ENCODE results near the gene BCL6.

BCL6 gene

DNA sequence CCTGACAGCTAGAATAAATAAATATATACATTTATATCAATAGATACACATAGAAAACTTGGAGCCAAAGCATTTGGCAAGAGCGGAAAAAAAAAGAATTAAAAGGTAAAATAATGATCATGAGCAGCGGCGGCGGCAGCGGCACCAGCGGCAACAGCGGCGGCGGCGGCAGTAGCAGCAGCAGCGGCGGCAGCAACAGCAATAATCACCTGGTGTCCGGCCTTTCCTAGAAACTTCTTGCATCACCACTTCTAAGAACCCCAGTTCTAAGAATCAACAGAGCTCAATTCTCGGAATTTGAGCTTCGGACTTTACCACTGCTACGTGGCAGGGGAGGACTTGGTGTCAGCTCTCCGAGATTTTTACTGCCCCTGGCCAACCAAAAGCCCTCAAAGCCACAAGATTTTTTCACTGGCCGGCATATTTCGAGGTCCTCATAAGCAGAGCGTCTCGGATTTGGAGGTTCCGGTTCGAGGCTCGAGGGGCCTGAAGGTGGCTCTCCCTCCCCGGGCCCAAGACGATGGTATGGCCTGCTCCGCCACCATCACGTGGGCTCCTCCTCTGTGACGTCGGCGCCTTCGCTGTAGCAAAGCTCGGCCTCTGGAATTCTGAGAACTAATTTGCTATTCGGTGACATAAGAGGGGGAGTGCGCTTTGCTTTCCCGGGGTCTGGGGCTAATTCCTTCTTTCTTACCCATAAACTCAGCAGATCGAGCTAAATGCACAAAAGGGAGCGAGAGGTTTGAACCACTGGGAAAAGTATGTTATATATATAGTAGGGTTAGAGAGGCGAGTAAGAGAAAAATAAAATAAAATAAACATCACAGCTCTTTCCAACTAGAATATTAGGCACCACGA is at the start of gene BCL6:
TSS of gene BCL6 (minus strand) at position 268 of the 858 bp plus-strand sequence. CDS start 11,775 bp downstream, outside the sequence.
- DNase-seq (ENCODE audit: low spot score), result peak; percentile 88

DNA sequence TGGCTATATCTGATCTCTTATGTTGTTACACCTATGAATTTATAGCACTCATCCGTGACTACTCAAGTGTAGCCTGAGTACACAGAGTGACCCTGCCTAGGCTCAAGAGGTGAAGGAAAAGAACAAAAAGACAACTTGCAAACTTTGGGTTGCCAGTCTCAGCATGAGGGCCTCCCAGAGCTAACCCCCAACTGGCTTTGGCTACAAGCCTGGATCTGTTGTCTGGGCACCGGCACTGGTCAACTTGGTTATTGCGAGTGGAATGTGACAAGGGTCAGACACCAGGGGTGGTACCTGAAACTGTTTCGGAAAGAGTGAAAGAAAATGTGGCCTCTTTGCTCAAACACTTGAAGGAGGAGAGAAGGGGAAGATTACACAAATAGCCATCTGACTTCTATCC is 49.5 kb upstream of the BCL6 start:
- DNase-seq (ENCODE audit: low spot score), result no peak

DNA sequence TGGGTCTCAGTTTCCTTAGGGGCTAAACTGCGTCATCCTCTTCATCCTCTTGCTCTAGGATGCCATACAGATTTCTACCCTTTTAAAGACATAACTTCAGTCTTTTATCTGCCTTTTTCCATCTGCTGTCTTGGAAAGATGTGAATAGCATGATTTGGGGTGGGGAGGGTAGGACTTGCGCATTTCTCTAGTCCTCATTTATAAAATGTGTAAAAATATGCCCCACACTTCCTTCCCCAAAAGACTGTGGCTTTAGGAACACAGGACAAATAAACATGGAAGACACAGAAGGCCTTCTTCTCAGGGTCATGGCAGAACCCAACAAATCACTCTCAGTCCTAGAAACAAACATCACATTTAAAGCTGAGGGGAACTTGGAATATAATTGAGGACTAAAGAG is 48.4 kb upstream of the BCL6 start:
- DNase-seq (ENCODE audit: low spot score), result no peak

DNA sequence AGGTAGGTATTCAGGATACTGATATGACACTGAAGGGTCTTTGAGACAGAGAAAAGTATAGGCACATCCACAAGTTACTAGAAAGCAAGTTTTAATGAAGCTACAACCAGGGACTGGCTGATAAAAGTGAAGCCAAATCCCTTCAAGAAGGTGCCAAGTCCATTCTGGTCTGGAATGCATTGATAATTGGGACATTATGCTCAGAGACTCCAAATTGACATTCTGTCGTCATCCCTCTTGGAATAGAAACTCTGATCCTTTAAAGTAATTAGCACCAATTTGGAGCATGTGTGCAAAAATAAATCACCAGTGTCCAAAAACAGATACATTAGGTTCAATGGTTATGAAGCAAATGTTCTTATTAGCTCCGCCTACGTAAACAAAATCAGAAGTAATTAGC is 47.3 kb upstream of the BCL6 start:
- DNase-seq (ENCODE audit: low spot score), result no peak

DNA sequence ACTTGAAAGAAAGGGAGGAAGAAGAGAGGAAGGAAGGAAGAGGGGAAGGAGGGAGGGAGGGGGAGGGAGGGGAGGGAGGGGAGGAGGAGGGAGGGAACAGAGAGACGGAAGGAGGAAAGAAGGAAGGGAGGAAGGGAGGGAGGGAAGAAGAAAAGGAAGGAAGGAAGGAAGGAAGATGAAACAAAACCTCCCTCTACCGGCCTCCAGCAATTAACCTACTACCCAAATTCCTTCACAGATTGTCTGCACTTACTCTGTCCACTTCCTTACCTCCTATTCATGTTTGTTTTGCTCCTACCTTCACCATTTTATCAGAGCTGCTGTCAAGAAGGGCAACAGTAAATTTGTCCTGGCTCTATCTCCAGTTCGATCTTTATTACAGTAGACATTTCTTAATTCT is 44.6 kb upstream of the BCL6 start:
- no peak for DNase-seq (ENCODE audit: low spot score)

DNA sequence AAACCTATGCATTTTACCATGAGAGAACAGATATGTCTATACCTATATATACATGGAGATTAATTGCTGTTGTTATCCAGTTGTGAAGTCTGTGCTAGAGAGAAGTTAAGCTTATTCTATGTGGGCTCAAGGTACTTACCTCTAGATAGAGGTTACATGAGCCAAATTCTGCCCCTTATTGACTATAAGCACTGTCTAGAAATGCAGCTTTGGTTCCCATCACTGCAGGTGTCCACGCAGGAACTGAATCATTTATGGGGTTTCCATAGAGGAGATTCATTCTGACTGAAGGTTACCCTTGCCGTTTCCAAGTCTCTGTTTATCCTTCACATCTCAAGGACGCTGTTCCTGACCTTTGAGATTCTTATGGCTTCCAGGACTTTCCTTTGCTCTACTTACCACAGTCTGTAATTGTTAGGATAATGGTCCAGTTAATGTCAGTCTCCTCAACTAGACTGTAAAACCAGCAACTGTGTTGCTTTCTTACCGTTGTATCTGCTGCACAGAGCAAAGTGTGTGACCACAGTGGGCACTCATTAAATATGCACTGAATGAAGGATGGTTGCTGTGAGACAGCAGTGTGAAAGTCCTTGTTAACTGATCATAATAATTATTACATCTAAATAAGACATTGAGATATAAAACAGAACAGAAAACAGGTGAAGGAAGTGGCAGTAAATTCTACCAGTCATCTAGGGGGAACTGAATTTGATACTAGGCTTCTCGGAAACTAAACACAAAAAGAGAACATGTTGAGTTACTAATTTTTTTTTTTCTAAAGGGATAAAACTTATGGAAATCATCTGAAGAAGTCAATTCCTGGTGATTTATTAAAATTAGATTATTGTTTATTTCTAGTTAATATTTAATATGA is 44.0 kb upstream of the BCL6 start:
- DNase-seq (ENCODE audit: low spot score), result no peak

DNA sequence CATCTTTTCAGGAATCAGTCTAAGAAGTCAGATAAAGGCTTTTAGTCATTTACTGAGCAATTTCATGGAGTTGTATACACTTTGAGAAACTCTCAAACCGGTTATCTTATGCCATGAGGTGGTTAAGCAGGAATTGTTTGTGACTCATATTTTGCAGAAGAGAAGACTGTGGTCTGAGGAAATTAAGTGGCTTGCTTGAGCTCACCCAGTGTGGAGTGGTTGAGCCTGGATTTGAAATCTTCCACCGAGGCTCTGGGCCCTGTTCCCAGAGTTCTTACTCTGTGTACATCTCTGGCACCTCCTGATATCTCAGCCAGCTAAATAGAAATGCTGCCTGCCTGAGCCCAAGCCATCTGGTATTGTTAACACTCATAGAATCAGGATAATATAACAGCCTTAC is 37.8 kb upstream of the BCL6 start:
- no peak for DNase-seq (ENCODE audit: low spot score)

DNA sequence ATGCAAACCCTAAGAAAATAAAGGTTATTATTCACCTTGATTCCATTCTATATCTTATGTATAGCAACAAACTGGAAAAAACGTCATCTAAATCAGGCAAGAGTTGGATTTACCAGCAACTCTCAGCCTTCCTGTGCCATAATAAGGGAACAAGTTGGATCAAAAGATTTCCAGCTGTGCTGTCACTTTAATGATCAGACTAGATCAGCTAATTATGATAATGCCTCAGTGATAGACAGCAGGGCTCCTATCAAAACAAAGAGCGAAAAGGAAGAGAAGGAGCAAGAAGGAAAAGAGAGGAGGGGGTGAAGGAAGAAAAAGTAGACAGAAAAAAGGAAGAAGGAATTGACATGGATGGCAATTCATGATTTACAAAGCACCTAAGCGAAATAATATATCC is 36.7 kb upstream of the BCL6 start:
- DNase-seq (ENCODE audit: low spot score), result no peak

DNA sequence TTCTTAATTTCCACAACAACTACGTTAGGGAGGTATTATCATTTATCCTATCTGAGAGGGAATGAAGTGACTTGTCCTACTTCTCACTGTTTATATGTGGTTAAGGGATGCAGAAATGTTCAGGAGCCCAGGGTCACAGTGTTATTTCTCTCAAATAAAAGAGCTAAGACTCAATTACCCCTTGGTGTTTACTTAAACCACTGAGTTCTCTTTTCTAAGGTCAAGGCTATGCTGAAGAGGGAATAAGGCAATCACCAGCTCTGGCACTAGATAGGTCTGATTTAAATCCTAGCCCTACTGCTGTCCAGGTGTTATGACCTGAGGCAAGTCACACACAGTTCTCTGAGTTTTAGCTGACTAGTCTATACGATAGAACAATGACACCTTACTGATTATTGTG is 35.7 kb upstream of the BCL6 start:
- no peak for DNase-seq (ENCODE audit: low spot score)

DNA sequence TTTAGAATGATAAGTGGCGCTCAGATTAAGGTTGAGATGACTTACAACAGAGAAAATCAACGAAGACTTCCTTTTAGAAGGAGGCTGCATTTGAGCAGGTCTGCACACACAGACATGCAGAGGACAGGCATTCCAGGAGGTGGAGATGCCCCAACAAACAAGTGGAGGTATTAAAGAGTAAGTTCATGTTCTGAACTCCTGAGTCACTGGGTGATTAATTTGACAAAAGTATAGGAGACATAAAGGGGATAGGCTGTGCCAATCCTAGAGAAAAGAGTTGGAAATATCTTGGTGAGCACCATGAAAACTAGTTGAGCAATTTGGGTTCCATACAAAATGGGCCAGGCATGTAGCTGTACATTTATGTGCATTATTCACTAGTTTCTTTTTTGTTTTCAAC is 33.5 kb upstream of the BCL6 start:
- DNase-seq (ENCODE audit: low spot score), result no peak

DNA sequence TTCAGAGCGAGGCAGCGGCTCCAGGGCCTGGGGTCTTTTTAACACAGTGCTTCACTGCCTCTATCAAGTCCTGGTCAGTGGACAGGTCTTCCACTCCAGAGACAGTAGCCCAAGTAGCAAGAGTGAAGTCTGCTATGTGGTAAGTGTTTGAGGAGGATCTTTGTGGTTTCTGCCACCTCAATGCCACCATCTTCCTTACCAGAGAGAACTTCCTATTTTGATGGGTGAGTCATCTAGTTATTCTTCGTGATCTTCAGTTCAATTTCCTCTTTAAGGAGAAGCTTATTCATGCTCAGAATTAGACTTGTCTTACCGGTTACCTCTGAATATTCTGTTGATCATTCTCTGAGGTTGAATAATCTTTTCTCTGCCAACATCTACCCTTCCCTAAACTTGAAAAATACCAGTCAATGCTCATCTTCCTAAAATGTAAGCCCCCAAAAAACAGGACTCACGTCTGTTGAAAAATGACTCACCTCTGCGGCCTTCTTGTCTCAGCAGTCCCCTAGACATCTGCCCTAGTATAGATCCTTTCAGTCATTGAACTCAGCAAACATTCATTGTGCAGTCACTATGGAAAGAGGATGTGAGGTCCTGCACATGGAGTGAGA is 32.2 kb upstream of the BCL6 start:
- DNase-seq (ENCODE audit: low spot score), result no peak

DNA sequence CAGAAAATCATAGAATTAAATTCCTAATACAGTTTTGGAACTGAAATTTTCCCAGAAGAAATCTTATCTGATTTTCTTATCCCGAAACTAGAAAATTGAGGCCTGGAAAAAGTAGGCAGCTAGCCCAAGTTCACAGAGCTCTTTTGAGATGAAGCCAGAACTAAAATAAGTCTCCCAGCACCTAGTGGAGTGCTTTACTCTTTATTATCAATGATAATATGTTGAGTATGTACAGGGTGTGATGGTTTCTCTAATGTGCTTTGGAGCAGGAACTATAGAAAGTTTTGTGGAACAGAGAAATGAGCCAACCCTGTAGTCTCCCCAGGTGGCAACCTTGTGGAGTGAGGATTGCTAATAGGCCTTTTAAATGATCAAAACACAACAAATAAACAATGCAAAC is 30.3 kb upstream of the BCL6 start:
- DNase-seq (ENCODE audit: low spot score), result no peak

DNA sequence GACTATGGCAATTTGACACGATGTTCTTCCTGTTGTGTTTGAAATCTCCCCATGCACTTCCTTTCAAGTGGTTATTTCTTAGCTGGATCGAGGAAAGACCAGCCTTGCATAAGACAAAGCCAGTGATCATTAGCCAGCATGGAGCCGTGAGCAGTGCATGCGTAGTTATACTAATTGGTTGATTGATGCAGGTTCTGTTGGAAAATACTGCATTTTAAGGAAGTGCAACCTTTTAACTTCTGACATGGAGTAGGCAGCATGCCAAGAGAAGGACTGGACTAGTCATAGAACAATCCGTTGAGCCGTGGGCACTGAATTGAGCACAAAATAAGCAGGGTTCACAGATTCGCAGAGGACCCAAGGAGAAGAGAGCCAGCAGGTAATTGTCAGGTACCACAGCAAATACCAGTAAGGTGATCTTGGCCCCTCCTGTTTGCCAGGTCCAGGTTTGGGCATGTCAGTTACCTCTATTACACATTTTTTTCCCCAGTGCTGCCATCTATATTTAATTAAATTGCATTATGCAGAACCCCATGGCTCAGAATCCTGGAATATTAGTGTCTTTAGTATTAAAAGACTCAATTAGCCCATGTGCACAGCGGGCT is 29.0 kb upstream of the BCL6 start:
- DNase-seq (ENCODE audit: low spot score), result no peak

DNA sequence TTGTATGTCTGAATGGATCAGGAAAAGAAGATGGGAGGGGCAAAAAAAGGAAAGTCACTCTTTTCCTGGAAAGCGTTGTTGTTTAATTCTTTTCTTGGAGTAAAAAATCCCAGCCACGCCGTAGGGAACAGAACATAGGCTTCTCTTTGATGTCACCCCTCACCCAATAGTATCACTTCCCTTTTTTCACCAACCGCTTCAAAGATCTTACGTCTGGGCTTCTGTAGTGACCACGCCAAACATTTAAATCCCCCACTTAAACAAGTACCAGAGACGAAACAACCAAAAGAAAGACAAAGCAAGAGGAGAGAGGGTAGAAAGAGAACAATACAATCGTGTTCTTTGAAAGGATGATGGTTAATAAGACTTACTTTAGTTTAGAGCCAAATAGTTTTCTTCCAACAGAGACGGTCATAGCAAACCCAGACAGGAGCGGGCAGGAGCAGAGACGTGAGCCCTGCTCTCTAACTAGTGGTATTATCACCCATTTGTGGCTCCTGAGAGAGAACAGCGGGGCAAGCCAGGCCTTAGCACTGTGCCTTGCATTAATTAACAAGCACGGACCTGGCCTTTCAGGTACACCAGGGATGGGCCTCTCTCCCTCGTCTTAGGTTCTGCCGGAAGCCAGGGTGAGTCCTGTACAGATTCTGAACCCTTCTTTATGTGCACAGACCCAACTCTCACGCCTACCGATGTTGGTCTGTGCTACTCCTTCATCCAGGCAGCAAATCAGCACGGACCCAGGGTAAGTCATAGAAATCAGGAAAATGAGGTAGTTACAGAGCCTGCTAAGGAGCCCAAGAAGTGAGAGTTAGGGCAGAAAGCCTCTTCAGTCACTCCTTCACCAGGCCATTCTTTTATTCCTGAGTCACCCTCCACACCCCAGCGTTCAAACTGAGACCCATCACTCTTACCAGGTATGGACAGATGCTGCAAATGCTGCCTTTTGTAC is 28.2 kb upstream of the BCL6 start:
- DNase-seq (ENCODE audit: low spot score), result no peak

DNA sequence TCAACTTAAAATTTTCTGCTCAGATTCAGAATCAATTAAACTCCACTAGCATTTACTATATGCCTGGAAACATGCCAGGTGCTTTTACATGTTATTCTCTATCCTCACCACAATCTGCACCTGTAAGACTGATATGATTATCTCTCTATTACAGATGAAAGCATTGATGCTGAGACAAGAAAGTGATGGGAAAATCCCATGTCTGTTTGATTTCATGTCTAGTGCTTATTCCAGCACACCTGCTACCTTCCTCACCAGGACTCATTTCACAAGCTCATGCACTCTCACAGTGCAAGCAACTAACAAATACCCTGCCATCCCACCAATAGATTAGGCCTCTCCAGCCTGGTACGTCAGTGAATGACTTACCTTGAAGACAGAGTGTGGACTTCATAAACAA is 25.0 kb upstream of the BCL6 start:
- no peak for DNase-seq (ENCODE audit: low spot score)

DNA sequence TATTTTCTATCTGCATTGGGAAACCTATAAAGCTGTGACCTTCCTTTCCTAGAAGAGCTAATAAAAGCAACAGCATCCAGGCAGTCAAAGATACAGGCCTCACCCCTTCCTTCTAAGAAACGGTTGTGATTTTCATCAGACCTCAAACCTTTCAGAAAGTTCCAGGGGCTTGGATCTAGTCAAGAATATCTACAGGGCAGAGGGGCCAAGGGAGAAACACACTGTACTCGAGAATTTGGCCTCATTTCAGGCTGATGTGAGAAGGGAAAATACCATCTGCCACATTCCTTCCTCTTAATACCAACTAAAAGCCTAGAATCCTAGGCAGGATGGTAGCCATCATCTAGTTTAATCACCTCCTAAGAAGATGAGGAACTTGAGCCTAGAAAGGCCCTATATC is 24.5 kb upstream of the BCL6 start:
- no peak for DNase-seq (ENCODE audit: low spot score)

DNA sequence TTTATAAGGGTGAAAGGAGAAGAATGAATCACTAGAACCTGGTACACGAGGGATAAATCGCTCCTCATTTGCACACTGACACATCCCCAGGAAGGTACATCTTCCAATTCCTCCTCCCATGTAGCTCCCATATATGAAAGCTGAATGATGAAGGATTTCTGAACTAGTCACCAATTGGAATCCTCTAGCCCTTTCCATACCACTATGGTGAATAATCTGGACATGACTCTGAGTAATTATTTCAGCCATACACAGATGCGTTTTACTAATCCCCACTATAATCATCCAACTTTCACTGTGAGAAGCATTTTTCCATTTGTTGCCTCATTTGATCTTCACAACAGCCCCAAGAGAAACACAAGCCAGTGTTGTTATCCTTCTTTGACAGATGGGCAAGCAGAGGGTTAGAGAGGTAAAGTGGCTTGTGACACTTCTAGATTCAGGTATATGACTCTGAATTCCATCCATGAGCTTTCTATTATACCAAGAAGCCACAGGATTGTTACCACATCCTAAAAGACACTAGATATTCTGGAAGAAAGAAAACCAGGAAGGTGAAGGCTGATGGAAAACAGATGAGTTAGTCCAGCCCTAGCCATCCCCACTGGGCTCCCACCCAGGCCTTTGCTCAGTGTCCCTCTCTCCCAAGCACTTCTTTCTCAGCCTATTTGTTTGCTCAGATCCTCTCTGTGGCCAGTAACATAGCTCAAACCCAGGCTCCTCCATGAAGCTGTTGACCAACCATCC is 22.2 kb upstream of the BCL6 start:
- DNase-seq (ENCODE audit: low spot score), result no peak

DNA sequence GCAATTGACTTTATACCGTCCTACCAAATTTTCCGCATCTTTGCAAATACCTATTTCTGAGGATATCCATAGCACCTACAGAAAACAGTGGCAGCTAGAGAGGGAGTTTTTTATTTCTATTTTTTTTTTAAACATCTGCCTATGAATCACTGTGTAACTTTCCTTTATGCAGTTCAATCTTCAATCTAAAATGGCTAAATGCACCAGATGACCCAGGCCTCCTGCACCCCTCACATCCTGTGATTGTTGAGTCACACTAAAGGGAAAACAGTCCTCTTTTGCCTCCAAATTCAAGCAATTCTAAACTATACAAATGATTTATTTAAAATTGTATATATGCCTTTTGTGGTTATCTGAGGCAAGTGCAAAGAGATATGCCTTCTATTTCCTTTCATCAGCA is 20.1 kb upstream of the BCL6 start:
- DNase-seq (ENCODE audit: low spot score), result no peak

DNA sequence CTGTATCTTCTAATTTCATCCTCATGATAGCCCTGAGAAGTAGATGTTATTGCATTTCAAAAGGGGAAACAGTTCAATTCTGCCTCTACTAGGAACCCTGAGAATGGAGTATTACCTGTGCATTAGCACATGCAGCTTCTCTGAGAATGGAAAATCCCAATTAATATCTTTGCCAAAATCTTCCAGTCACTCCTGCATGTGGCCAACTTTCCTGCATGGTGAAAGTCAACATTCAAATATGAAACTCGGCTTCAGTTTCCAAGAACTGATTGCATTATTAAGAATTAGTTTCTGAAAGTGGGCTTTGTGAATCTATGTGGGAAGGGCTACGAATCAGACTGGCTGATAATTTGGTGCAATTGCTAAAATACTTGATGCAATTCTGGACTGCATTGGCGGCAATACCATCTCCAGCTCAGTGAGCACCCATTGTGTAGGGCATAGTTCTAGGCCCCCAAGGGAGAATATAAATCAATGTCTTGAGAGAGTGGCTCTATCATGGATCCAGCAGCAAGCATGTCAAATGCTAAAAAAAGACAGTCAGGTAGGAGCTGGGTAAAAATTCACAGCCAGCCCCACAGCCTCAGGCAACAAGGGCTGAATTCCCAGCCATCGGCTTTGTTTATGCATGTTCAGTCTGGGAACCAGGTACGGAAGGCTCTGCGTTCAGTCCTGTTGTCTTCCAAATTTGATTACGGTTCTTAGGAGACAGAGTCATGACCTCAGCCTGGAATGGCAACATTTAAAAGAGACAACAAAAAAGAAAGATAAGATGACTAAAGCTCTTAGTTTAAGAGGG is 18.8 kb upstream of the BCL6 start:
- no peak for DNase-seq (ENCODE audit: low spot score)

DNA sequence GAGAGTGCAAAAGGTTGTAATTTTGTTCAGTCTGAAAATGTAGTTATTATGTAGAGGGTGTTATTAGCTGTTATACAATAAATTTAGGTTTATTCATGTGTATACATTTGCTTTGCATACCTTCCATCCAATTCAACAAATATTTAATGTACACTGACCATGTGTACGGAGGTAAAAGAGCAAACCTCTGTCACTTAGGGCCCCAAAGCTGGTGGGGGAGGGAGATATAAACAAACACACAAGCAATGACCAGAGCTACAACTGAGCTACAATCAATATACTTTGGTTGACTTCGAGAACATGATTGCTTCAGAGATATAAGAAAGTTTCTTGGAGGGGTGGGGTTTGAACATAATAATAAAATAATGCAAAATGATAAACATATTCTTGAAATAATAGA is 17.5 kb upstream of the BCL6 start:
- DNase-seq (ENCODE audit: low spot score), result no peak
